Motor neuron (in vitro differentiated cells): ENCODE measurements around the gene P2RY8. TPM values are rescaled to one million over a fixed set of nuclear protein-coding genes. Genes with fewer than 3 reads are reported as not detected.

ENCODE experiments used
- ATAC-seq, 8 experiments: fragments of 200-7000 bp; cut with Tn5 transposase; replicated peaks in 6 of 8; 2 replicates each; pipeline ENCODE4 v1.8.0; 2021; ENCODE audit warnings: mild to moderate bottlenecking in 8 of 8, moderate library complexity in 8 of 8
- H3K27ac ChIP-seq, 2 donors: fragments of 250-450 bp; sonication (Bioruptor Pico); 2 replicates each; pipeline ENCODE4 v1.9.0; 2021; ENCODE audit warnings: antibody characterized with exemption in 2 of 2, mild to moderate bottlenecking in 2 of 2, moderate library complexity in 1 of 2
- H3K4me1 ChIP-seq, 2 donors: fragments of 250-450 bp; sonication (Bioruptor Pico); replicated peaks in 1 of 2; 2 replicates each; pipeline ENCODE4 v1.6.1; 2021; ENCODE audit warnings: antibody characterized with exemption in 2 of 2, mild to moderate bottlenecking in 2 of 2, moderate library complexity in 1 of 2
- H3K4me3 ChIP-seq, 5 donors: fragments of 250-450 bp; sonication (Bioruptor Pico); 2 replicates each; pipeline ENCODE4 v1.9.0; 2021; ENCODE audit warnings: antibody characterized with exemption in 5 of 5, mild to moderate bottlenecking in 5 of 5, moderate library complexity in 4 of 5
- WGBS, 10 experiments: fragments of 450-650 bp; shearing (Covaris generic); methylation state at CpG; one replicate each; pipeline ENCODE4 v1.0.0; 2022; 5-methylcytosine and 5-hydroxymethylcytosine counted together
- in situ Hi-C, 9 experiments: fragments of 400-800 bp; cut with MboI; loops; one replicate each; pipeline ENCODE4 v1.15.0; 2021; ENCODE audit warnings: low sequenced_read_pairs in 9 of 9, low pct_unique_long_range_greater_than_20kb in 2 of 9; ENCODE audit not compliant: unreplicated experiment in 9 of 9
- total RNA-seq, 8 experiments: library from RNA; unstranded; fragments of 300-600 nt; gene quantifications; 2 replicates each; pipeline versions ENCODE4 v1.2.3 to v1.2.4, GENCODE V29; 2022

The P2RY8 gene
- total RNA-seq, 8 experiments from 2014 or later = 0.13 to 2.1 (median 0.22) TPM; not detected in 2

GRCh38 chrX:1535241-1536041 is 1.5 kb downstream of the P2RY8 start:
- H3K27ac ChIP-seq = peak overlapping the region in 1 of 2 donors; percentile 47
- in situ Hi-C loops = no loop called here
- H3K4me3 ChIP-seq = no peak overlapping the region
- ATAC-seq = no peak
- peaks cover 0 to 8% of the 10 kb centered on the region in 2 donors for H3K4me1 ChIP-seq
- WGBS, 10 experiments = 66 to 100% (median 80%) methylated on average over 2 to 18 of the region's 33 CpGs; no CpG with 5 or more reads in 2 of the 10 experiments

GRCh38 chrX:1534301-1535168 is 2.5 kb downstream of the P2RY8 start:
- in situ Hi-C loops = no loop called here

GRCh38 chrX:1533058-1533457 is 3.9 kb downstream of the P2RY8 start:
- WGBS, 10 experiments = 18 to 93% (median 45%) methylated on average over 1 to 4 of the region's 4 CpGs; no CpG with 5 or more reads in 1 of the 10 experiments
- Histone ChIP-seq H3K4me3 (no peak overlapping the region), H3K4me1 (peaks cover 0 to 8% of the 10 kb centered on the region in 2 donors), H3K27ac (no peak overlapping the region)
- in situ Hi-C loops = no loop called here
- ATAC-seq = no peak

More at GRCh38 chrX:1534301-1535168, 2.5 kb downstream of the P2RY8 start:
- peak in 1 of 8 experiments; percentile 50 for ATAC-seq
- peaks cover 0 to 8% of the 10 kb centered on the region in 2 donors for H3K4me1 ChIP-seq
- no peak overlapping the region for H3K4me3 ChIP-seq
- WGBS, 10 experiments = 0 to 100% (median 40%) methylated on average over 1 to 13 of the region's 22 CpGs; no CpG with 5 or more reads in 3 of the 10 experiments
- H3K27ac ChIP-seq = no peak overlapping the region

GRCh38 chrX:1531096-1531890 is 5.7 kb downstream of the P2RY8 start:
- Histone ChIP-seq H3K27ac (no peak overlapping the region), H3K4me1 (peaks cover 0 to 8% of the 10 kb centered on the region in 2 donors), H3K4me3 (no peak overlapping the region)
- in situ Hi-C loops = no loop called here
- 42 to 100% (median 65%) methylated on average over 1 to 5 of the region's 10 CpGs; no CpG with 5 or more reads in 4 of the 10 experiments for WGBS, 10 experiments
- no peak for ATAC-seq

- H3K4me3 ChIP-seq = no peak overlapping the region
- in situ Hi-C loops = no loop called here
- no peak overlapping the region for H3K27ac ChIP-seq
- no peak for ATAC-seq
- H3K4me1 ChIP-seq = peaks cover 0 to 2% of the 10 kb centered on the region in 2 donors
- WGBS, 10 experiments = 28 to 100% (median 60%) methylated on average over 1 to 6 of the region's 6 CpGs; no CpG with 5 or more reads in 2 of the 10 experiments
Measured at GRCh38 chrX:1529756-1530155, 7.2 kb downstream of the P2RY8 start.

- Histone ChIP-seq H3K4me3 (no peak overlapping the region), H3K27ac (no peak overlapping the region), H3K4me1 (peaks cover 0 to 2% of the 10 kb centered on the region in 2 donors)
- no peak for ATAC-seq
- in situ Hi-C loops = no loop called here
- 30 to 50% (median 42%) methylated on average over 1 to 2 of the region's 2 CpGs; no CpG with 5 or more reads in 7 of the 10 experiments for WGBS, 10 experiments
Measured at GRCh38 chrX:1529328-1529727, 7.7 kb downstream of the P2RY8 start.

GRCh38 chrX:1528884-1529203 is 8.1 kb downstream of the P2RY8 start:
- in situ Hi-C loops = no loop called here
- Histone ChIP-seq H3K4me3 (no peak overlapping the region), H3K4me1 (no peaks in the 10 kb centered on the region), H3K27ac (no peak overlapping the region)
- WGBS, 10 experiments = 0 to 83% (median 40%) methylated on average over 1 to 5 of the region's 5 CpGs; no CpG with 5 or more reads in 1 of the 10 experiments
- ATAC-seq = no peak

- Histone ChIP-seq H3K27ac (no peak overlapping the region), H3K4me1 (no peaks in the 10 kb centered on the region), H3K4me3 (no peak overlapping the region)
- 20 to 80% (median 48%) methylated on average over 1 to 8 of the region's 9 CpGs; no CpG with 5 or more reads in 1 of the 10 experiments for WGBS, 10 experiments
- no peak for ATAC-seq
- in situ Hi-C loops = no loop called here
Measured at GRCh38 chrX:1528186-1528883, 8.7 kb downstream of the P2RY8 start.

GRCh38 chrX:1527457-1527856 is 9.5 kb downstream of the P2RY8 start:
- WGBS, 10 experiments = 0 to 84% (median 43%) methylated on average over 1 of the region's 1 CpG
- no peak overlapping the region for H3K27ac ChIP-seq
- ATAC-seq = no peak
- in situ Hi-C loops = no loop called here
- H3K4me3 ChIP-seq = no peak overlapping the region
- no peaks in the 10 kb centered on the region for H3K4me1 ChIP-seq

- Histone ChIP-seq H3K4me1 (no peaks in the 10 kb centered on the region), H3K4me3 (no peak overlapping the region), H3K27ac (no peak overlapping the region)
- WGBS, 10 experiments = 37 to 89% (median 80%) methylated on average over 1 to 4 of the region's 4 CpGs
- in situ Hi-C loops = no loop called here
- ATAC-seq = no peak
Measured at GRCh38 chrX:1526565-1526964, 10.4 kb downstream of the P2RY8 start.

- 39 to 96% (median 75%) methylated on average over 1 to 6 of the region's 6 CpGs for WGBS, 10 experiments
- no peaks in the 10 kb centered on the region for H3K4me1 ChIP-seq
- no peak overlapping the region for H3K27ac ChIP-seq
- no peak overlapping the region for H3K4me3 ChIP-seq
- ATAC-seq = no peak
- in situ Hi-C loops = no loop called here
Measured at GRCh38 chrX:1525583-1526355, 11.2 kb downstream of the P2RY8 start.
